Stomach (tissue), 4 donors: ENCODE measurements around the gene JAGN1.

Experiments
- CTCF ChIP-seq, 7 experiments: fragments of 450-650 bp in 4 of 7; fragments of 200-600 bp in 3 of 7; sonication (generic) in 3 of 7; IDR thresholded peaks; one replicate each; pipeline ENCODE4 v1.5.1; 2016 to 2019; ENCODE audit warnings: antibody characterized with exemption in 7 of 7, control low read depth in 2 of 7, mild to moderate bottlenecking in 1 of 7
- EP300 ChIP-seq: sonication (generic); formaldehyde crosslinking; IDR thresholded peaks from one replicate; pipeline ENCODE4 v1.6.1; 2017; ENCODE audit warnings: antibody characterized with exemption
- POLR2A ChIP-seq, 4 donors: fragments of 450-650 bp; IDR thresholded peaks; one replicate each; pipeline ENCODE4 v1.6.1; 2016; ENCODE audit warnings: antibody characterized with exemption in 4 of 4, control low read depth in 2 of 4, mild to moderate bottlenecking in 1 of 4, moderate library complexity in 1 of 4
- POLR2AphosphoS5 ChIP-seq, 3 donors: sonication (generic); formaldehyde crosslinking; IDR thresholded peaks; one replicate each; pipeline ENCODE4 v1.6.1; 2016; ENCODE audit warnings: antibody characterized with exemption in 3 of 3

DNA sequence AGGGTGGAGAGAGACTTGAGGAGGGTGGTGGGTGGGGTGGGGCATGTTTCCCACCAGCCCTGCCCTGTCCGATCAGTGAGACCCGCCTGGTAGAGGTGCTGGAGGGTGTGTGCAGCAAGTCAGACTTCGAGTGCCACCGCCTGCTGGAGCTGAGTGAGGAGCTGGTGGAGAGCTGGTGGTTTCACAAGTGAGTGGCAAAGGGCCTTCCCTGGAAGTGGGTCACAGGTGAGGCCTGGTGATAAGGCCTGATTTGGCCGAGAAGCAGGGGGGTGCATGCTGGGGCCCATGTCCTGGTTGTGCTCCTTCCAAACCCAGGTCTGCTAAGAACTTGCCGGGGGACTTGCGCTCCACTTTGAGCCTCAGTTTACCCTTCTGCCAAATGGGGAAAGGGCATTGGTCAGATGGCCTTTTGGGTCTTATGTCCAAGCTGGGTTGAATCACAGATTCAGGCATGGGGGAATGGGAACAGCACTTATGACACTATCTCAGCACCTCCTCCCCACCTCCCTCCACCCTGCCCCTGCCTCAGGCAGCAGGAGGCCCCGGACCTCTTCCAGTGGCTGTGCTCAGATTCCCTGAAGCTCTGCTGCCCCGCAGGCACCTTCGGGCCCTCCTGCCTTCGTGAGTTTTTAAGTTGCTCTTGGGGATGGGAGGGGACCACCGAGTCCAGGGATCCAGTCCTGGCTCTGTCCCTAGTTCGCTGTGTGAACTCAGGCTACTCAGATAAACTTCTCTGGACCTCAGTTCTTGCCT, 47.3 kb downstream of the JAGN1 start:
- TF ChIP-seq CTCF (IDR thresholded peaks at IDR 0.05), result no peak
- TF ChIP-seq POLR2A (IDR thresholded peaks at IDR 0.05), result no peak
- no peak for TF ChIP-seq EP300
- TF ChIP-seq POLR2AphosphoS5 (IDR thresholded peaks at IDR 0.05), result no peak
